AG20443 (cell line): ENCODE data around the gene LMO7.

Source experiments
- DNase-seq: peaks from one replicate; pipeline ENCODE4 v3.0.0; 2012; ENCODE audit warnings: low spot score, mixed read lengths

Gene LMO7

DNA sequence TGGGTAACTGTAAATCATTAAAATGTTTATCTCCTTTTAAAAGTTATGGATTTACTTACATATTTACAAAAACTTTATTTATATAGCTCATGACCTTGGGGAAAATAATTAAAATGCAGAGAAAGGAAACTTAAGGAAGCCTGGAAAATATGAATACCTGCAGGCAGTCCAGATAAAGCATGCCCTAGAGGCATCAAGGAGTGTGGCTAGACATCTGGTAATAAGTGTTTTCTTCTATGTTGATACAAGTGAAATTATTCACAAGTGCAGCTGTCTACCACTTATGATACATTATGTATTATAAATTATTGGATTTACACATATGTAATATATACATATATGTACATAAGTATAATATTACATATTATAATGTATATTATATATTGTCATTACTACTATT lies 207.9 kb downstream of the LMO7 start:
- no peak for DNase-seq

DNA sequence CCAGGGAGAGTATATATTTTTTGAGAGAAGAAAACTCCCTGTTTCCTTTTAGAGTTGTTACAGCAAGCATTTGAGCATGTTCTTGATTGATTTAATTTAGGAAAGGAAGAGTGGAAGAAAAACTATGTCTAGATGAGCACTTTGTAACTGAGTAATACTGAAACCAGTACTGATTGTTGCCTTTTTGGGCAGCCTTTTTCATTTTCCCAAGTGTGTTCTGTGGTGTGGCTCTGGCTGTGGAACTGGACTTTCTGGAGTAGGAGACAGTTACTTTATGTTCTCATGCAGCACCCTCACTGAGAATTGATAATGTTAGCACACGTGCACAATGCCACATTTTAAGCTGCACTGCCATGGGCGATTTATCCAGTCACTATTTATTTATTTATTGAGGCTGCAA lies 211.5 kb downstream of the LMO7 start:
- no peak for DNase-seq

DNA sequence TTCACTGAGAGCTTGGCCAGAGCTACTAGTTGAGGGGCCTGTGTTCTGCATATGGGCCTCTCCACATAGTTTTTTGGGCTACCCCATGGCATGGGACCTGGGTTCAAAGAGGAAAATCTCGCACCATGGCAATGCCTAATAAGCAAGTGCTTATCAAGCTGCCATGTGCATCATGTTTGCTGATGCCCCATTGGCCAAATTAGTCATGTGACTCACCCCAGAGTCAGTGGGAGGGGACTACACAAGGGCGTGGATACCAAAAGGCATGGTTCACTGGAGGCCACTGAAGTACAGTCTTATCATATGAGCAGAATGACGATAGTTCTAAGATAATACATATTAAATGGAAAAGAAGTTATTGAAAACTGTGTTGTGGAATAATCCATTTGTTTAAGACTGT lies 214.8 kb downstream of the LMO7 start:
- peak; percentile 38 for DNase-seq

- no peak for DNase-seq
Observed at GRCh38 chr13:75855216-75855615, 219.1 kb downstream of the LMO7 start.

DNA sequence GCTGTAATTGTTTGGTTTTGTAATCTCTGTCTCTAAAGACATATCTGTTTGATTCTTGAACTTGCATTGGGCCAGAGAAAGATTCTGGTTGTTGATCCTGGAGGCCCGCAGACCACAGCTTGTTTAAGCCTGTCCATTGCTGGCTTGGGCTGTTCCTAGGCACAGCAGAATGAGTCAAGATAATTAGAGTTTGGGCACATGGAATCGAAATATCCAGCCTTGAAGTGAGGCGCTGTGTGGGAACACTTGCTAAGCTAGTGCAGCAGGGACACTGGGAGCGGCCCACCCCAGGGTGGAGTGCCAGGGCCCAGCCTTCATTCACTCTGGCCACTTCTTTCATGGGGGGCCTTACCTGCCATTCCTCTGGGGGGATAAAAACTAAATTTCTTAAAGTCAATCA lies 219.7 kb downstream of the LMO7 start:
- DNase-seq, result no peak

GRCh38 chr13:75857291-75857690 lies 221.2 kb downstream of the LMO7 start:
- DNase-seq, result no peak

DNA sequence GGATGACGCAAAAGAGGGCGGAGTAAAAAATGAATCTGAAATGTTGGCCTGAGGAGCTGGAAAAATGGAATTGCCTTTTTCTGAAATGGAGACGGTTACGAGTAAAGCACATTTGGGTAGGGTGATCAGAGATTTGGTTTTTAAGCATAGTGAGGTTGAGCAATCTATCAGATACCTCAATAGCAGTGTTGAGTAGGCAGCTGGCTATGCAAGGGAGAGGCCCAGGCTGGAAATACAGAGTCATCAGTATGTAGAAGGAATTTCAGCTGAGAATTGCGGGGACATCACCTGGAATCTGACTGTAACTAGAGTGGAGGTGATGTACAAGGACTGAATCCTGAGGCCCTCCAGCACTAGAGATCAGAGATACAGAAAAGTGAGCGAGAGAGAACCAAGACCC lies 224.8 kb downstream of the LMO7 start:
- no peak for DNase-seq

GRCh38 chr13:75861786-75862185 lies 225.7 kb downstream of the LMO7 start:
- no peak for DNase-seq

GRCh38 chr13:75864718-75865117 lies 228.6 kb downstream of the LMO7 start:
- DNase-seq, result no peak

GRCh38 chr13:75867379-75868117 lies 231.4 kb downstream of the LMO7 start:
- DNase-seq, result no peak

GRCh38 chr13:75869981-75870380 lies 233.9 kb downstream of the LMO7 start:
- no peak for DNase-seq

- DNase-seq, result peak; percentile 53
Observed at GRCh38 chr13:75870397-75870903, 234.3 kb downstream of the LMO7 start.

- DNase-seq, result no peak
Observed at GRCh38 chr13:75871059-75871458, 234.9 kb downstream of the LMO7 start.

- no peak for DNase-seq
Observed at GRCh38 chr13:75872980-75873379, 236.8 kb downstream of the LMO7 start.

GRCh38 chr13:75873494-75873893 lies 237.4 kb downstream of the LMO7 start:
- DNase-seq, result no peak

GRCh38 chr13:75875450-75875849 lies 239.3 kb downstream of the LMO7 start:
- no peak for DNase-seq

- peak; percentile 74 for DNase-seq
Observed at GRCh38 chr13:75876142-75877050, 240.3 kb downstream of the LMO7 start.

- DNase-seq, result no peak
Observed at GRCh38 chr13:75877071-75877470, 240.9 kb downstream of the LMO7 start.

GRCh38 chr13:75879656-75880055 lies 243.5 kb downstream of the LMO7 start:
- DNase-seq, result no peak

DNA sequence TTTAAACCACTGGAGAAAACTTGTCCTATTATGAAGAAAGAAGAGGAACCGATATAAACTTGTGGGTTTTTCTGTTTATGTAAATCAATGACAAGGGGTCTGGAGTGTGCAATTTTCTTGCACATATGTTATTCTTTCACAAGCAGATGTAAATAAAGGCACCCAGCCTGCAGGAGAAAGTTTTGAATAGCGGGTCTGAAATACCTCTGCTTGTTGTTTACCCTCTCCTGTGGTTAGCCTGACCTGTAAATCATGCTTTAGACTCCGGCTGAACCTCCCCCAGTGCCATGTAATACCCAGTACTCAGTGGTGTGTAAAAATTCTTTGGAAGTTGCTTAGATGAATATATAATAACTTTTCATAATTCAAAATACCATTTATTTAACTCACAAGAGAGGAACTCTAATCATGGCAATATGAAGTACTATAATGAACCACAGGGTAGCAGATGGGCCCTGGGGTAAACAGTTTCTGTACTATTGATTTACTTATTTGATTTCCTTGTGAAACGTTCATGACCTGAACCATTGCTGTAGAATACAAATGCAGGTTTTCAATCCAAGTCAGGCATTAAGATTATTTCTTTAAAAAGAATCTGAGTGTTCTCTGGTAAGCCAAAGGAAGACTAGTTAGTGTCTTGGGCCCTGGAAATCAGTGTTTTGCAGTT lies 245.1 kb downstream of the LMO7 start:
- no peak for DNase-seq

DNA sequence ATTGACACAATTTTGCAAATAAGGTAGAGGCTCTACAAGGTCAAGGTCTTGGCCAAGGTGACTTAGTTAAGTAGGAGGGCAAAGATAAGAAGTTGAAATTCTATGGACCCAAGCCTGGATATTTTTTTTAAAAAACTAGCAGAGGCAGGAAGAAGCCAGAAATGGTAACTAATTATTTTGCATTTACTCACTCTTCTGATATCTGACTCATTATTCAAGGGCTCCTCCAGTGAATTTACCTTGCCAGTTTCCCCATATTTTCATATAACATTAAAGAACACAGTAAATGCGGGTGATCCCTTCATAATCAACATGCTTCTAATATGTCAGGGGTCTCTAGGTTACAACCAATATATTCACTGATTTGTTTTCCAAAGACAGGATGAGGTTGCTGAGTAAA lies 246.1 kb downstream of the LMO7 start:
- DNase-seq, result no peak

DNA sequence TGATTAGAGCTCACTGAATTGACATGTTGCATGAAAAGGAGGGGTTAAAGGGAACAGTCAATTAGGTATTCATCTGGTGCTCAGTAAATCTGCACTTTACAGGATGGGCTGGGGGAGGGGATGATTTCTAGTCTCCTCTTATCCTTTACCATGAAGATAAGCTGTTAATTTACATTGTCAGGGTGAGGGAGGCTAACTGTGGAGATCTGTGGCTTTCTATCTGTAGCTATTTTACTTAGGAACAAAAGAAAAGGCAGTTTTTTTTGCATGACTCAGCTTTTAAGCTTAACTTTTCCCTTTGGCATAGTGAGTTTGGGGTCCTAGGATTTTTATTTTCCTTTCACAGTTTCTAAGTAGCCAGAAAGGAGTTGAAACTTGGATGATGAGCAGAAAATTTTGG lies 253.3 kb downstream of the LMO7 start:
- no peak for DNase-seq

DNA sequence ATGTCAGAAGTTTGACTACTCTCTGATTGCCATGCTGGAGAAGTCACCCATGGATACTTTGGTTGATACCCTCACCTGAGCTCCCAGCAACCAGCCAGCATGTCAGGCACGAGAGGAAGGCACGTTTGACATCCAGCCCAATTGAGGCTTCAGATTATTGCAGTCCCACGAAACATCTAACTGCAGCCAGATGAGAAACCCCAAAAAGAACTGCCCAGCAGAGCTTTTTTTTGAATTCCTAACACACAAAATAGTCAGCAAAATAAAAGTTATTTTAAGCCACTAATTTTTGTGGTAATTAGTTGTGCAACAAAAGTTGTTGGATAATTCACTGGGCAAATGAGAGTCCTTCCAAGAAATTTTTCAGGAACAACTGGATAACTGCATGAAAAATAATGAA lies 259.0 kb downstream of the LMO7 start:
- DNase-seq, result no peak
